Keratinocyte (primary cell): ENCODE measurements around the gene CKLF.

Experiments used
- CTCF ChIP-seq, 3 experiments: IDR thresholded peaks in 1 of 3; conservative IDR thresholded peaks in 1 of 3; optimal IDR thresholded peaks in 1 of 3; 2 replicates in 2 of 3; 3 replicates in 1 of 3; pipeline versions ENCODE3 to v1.5.1; 2011; ENCODE audit warnings: low read length in 3 of 3, mild to moderate bottlenecking in 3 of 3, moderate library complexity in 2 of 3, control low read depth in 1 of 3, inconsistent platforms in 1 of 3; ENCODE audit not compliant: insufficient read depth in 2 of 3; ENCODE audit errors: extremely low read depth in 1 of 3
- EZH2 ChIP-seq: IDR thresholded peaks from one replicate; pipeline ENCODE4 v1.6.1; 2012; ENCODE audit warnings: inconsistent platforms, mild to moderate bottlenecking, low read length, moderate library complexity

- TF ChIP-seq CTCF (optimal IDR thresholded peaks at IDR 0.05 in 1 of 3, IDR thresholded peaks at IDR 0.05 in 1 of 3, conservative IDR thresholded peaks at IDR 0.05 in 1 of 3; ENCODE audit: extremely low read depth in 1 of 3, insufficient read depth in 2 of 3, low read length in 3 of 3) = no peak
- TF ChIP-seq EZH2 = no peak
Measured at GRCh38 chr16:66509576-66509975, 42.8 kb upstream of the CKLF start.
